OCI-LY3 (cell line): ENCODE results near the gene SCYGR2.

Source experiments
- CTCF ChIP-seq: fragments of 200-600, 300-600 bp; sonication (generic); IDR thresholded peaks from 2 replicates; pipeline ENCODE4 v1.5.1; 2014; ENCODE audit warnings: antibody characterized with exemption, low read length, low read depth
- EZH2phosphoT487 ChIP-seq: fragments of 200-600 bp; shearing (Covaris generic); IDR thresholded peaks from 2 replicates; pipeline ENCODE4 v1.6.1; 2018; ENCODE audit warnings: antibody characterized with exemption, mixed run types, low read depth

DNA sequence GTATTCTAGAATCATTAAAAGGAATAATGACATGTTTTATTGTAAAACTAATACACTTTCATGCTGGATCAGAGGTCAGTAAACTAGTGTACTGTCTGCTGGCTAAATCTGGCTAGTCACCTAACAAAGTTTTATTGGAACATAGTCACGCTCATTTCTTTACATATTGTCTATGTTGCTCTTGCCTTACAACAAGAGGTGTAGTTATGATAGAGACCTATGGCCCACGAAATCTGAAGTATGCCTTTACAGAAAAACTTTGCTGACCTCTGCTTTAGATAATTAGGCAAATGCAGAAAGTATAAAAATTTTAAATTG is 29.9 kb upstream of the SCYGR2 start:
- TF ChIP-seq CTCF: no peak
- TF ChIP-seq EZH2phosphoT487: no peak
